ENCODE measurements around the gene LEF1.
A peak's percentile ranks its signal among the peaks of the same experiment; 100 is the strongest.

The LEF1 gene

GRCh38 chr4:108174856-108175255, 6.1 kb upstream of the LEF1 start:
- Histone ChIP-seq H4K8ac (ENCODE audit: low read depth, low read length) (no peak overlapping the region), H3K18ac (ENCODE audit: low read length) (no peak overlapping the region), H2BK5ac (ENCODE audit: low read length) (no peak overlapping the region), H2AK5ac (ENCODE audit: low read length) (no peak overlapping the region), H2BK15ac (replicated peaks; ENCODE audit: low read depth) (no peak overlapping the region), H3K36me3 (ENCODE audit: control insufficient read depth, insufficient read depth, low read length) (no peaks in the 10 kb centered on the region), H3K4ac (ENCODE audit: low read depth, low read length) (no peak overlapping the region), H3K4me3 (ENCODE audit: low read length) (no peak overlapping the region), H3K9ac (ENCODE audit: low read length) (no peak overlapping the region), H3K4me2 (ENCODE audit: low read length) (no peak overlapping the region), H3K4me1 (ENCODE audit: control insufficient read depth, low read depth, low read length) (peaks cover 4% of the 10 kb centered on the region), H3K79me1 (ENCODE audit: low read length) (no peaks in the 10 kb centered on the region), H2BK120ac (ENCODE audit: low read depth, low read length) (no peak overlapping the region), H3K27ac (ENCODE audit: low read depth, low read length) (no peak overlapping the region), H3K79me2 (ENCODE audit: control insufficient read depth, insufficient read depth, low read length) (no peaks in the 10 kb centered on the region), H4K5ac (ENCODE audit: low read length) (no peak overlapping the region), H3K23ac (ENCODE audit: low read length) (no peak overlapping the region), H3K27me3 (ENCODE audit: insufficient read depth, low read length, poor library complexity) (no peaks in the 10 kb centered on the region), H3K56ac (ENCODE audit: low read length) (no peak overlapping the region)
- DNase-seq: no peak

GRCh38 chr4:108173599-108174057, 4.9 kb upstream of the LEF1 start:
- Histone ChIP-seq H3K4me1 (ENCODE audit: control insufficient read depth, low read depth, low read length) (peaks cover 4% of the 10 kb centered on the region), H2BK5ac (ENCODE audit: low read length) (no peak overlapping the region), H3K9ac (ENCODE audit: low read length) (peak overlapping the region; percentile 77), H3K4me2 (ENCODE audit: low read length) (no peak overlapping the region), H2BK15ac (replicated peaks; ENCODE audit: low read depth) (no peak overlapping the region), H3K4me3 (ENCODE audit: low read length) (no peak overlapping the region), H2BK120ac (ENCODE audit: low read depth, low read length) (no peak overlapping the region), H4K5ac (ENCODE audit: low read length) (no peak overlapping the region), H3K4ac (ENCODE audit: low read depth, low read length) (no peak overlapping the region), H3K79me2 (ENCODE audit: control insufficient read depth, insufficient read depth, low read length) (no peaks in the 10 kb centered on the region), H3K36me3 (ENCODE audit: control insufficient read depth, insufficient read depth, low read length) (no peaks in the 10 kb centered on the region), H3K27me3 (ENCODE audit: insufficient read depth, low read length, poor library complexity) (peaks cover 2% of the 10 kb centered on the region), H3K79me1 (ENCODE audit: low read length) (no peaks in the 10 kb centered on the region), H3K23ac (ENCODE audit: low read length) (no peak overlapping the region), H3K18ac (ENCODE audit: low read length) (peak overlapping the region; percentile 23), H4K8ac (ENCODE audit: low read depth, low read length) (no peak overlapping the region), H3K56ac (ENCODE audit: low read length) (no peak overlapping the region), H3K27ac (ENCODE audit: low read depth, low read length) (no peak overlapping the region), H2AK5ac (ENCODE audit: low read length) (no peak overlapping the region)
- no CpG with 5 or more reads among the region's 11 CpGs for WGBS (ENCODE audit: extremely low coverage, insufficient coverage, low lambda C conversion rate)
- no peak for DNase-seq

- peak overlapping the region; percentile 44 for H3K4me3 ChIP-seq (ENCODE audit: low read length)
These were observed 4.2 kb upstream of the LEF1 start for GRCh38 chr4:108172753-108173598.

GRCh38 chr4:108172231-108172752, 3.6 kb upstream of the LEF1 start:
- H3K79me1 ChIP-seq (ENCODE audit: low read length): no peaks in the 10 kb centered on the region
- peak overlapping the region; percentile 90 for H3K23ac ChIP-seq (ENCODE audit: low read length)
- peaks cover 2% of the 10 kb centered on the region for H3K27me3 ChIP-seq (ENCODE audit: insufficient read depth, low read length, poor library complexity)
- H2BK120ac ChIP-seq (ENCODE audit: low read depth, low read length): no peak overlapping the region
- H3K56ac ChIP-seq (ENCODE audit: low read length): peak overlapping the region; percentile 91
- H3K4me1 ChIP-seq (ENCODE audit: control insufficient read depth, low read depth, low read length): peaks cover 4% of the 10 kb centered on the region
- H3K18ac ChIP-seq (ENCODE audit: low read length): peak overlapping the region; percentile 62
- H4K8ac ChIP-seq (ENCODE audit: low read depth, low read length): no peak overlapping the region
- H2AK5ac ChIP-seq (ENCODE audit: low read length): no peak overlapping the region
- H3K4ac ChIP-seq (ENCODE audit: low read depth, low read length): no peak overlapping the region
- peak overlapping the region; percentile 9 for H3K27ac ChIP-seq (ENCODE audit: low read depth, low read length)
- no peaks in the 10 kb centered on the region for H3K79me2 ChIP-seq (ENCODE audit: control insufficient read depth, insufficient read depth, low read length)
- no peak overlapping the region for H2BK5ac ChIP-seq (ENCODE audit: low read length)
- DNase-seq: no peak
- peak overlapping the region; percentile 77 for H3K9ac ChIP-seq (ENCODE audit: low read length)
- WGBS (ENCODE audit: extremely low coverage, insufficient coverage, low lambda C conversion rate): no CpG with 5 or more reads among the region's 43 CpGs
- H3K4me2 ChIP-seq (ENCODE audit: low read length): peak overlapping the region; percentile 93
- H3K4me3 ChIP-seq (ENCODE audit: low read length): peak overlapping the region; percentile 44
- no peaks in the 10 kb centered on the region for H3K36me3 ChIP-seq (ENCODE audit: control insufficient read depth, insufficient read depth, low read length)
- no peak overlapping the region for H4K5ac ChIP-seq (ENCODE audit: low read length)
- no peak overlapping the region for H2BK15ac ChIP-seq (replicated peaks; ENCODE audit: low read depth)

More at GRCh38 chr4:108172753-108173598, 4.2 kb upstream of the LEF1 start:
- H3K23ac ChIP-seq (ENCODE audit: low read length): no peak overlapping the region
- H3K36me3 ChIP-seq (ENCODE audit: control insufficient read depth, insufficient read depth, low read length): no peaks in the 10 kb centered on the region
- WGBS (ENCODE audit: extremely low coverage, insufficient coverage, low lambda C conversion rate): no CpG with 5 or more reads among the region's 77 CpGs
- H3K4ac ChIP-seq (ENCODE audit: low read depth, low read length): no peak overlapping the region
- no peaks in the 10 kb centered on the region for H3K79me2 ChIP-seq (ENCODE audit: control insufficient read depth, insufficient read depth, low read length)
- no peak overlapping the region for H2AK5ac ChIP-seq (ENCODE audit: low read length)
- H4K5ac ChIP-seq (ENCODE audit: low read length): no peak overlapping the region
- peak overlapping the region; percentile 9 for H3K27ac ChIP-seq (ENCODE audit: low read depth, low read length)
- peak overlapping the region; percentile 77 for H3K9ac ChIP-seq (ENCODE audit: low read length)
- peak overlapping the region; percentile 62 for H3K18ac ChIP-seq (ENCODE audit: low read length)
- peaks cover 2% of the 10 kb centered on the region for H3K27me3 ChIP-seq (ENCODE audit: insufficient read depth, low read length, poor library complexity)
- no peak overlapping the region for H2BK15ac ChIP-seq (replicated peaks; ENCODE audit: low read depth)
- peak; percentile 75 for DNase-seq
- H3K56ac ChIP-seq (ENCODE audit: low read length): peak overlapping the region; percentile 91
- H3K79me1 ChIP-seq (ENCODE audit: low read length): no peaks in the 10 kb centered on the region
- H4K8ac ChIP-seq (ENCODE audit: low read depth, low read length): no peak overlapping the region
- peak overlapping the region; percentile 93 for H3K4me2 ChIP-seq (ENCODE audit: low read length)
- no peak overlapping the region for H2BK120ac ChIP-seq (ENCODE audit: low read depth, low read length)
- H3K4me1 ChIP-seq (ENCODE audit: control insufficient read depth, low read depth, low read length): peaks cover 4% of the 10 kb centered on the region
- H2BK5ac ChIP-seq (ENCODE audit: low read length): no peak overlapping the region

GRCh38 chr4:108171339-108172230, 2.9 kb upstream of the LEF1 start:
- Histone ChIP-seq H3K36me3 (ENCODE audit: control insufficient read depth, insufficient read depth, low read length) (no peaks in the 10 kb centered on the region), H4K8ac (ENCODE audit: low read depth, low read length) (no peak overlapping the region), H2BK5ac (ENCODE audit: low read length) (no peak overlapping the region), H4K5ac (ENCODE audit: low read length) (no peak overlapping the region), H3K4me1 (ENCODE audit: control insufficient read depth, low read depth, low read length) (peaks cover 4% of the 10 kb centered on the region), H3K27ac (ENCODE audit: low read depth, low read length) (no peak overlapping the region), H3K79me1 (ENCODE audit: low read length) (no peaks in the 10 kb centered on the region), H3K18ac (ENCODE audit: low read length) (peak overlapping the region; percentile 22), H2AK5ac (ENCODE audit: low read length) (no peak overlapping the region), H3K79me2 (ENCODE audit: control insufficient read depth, insufficient read depth, low read length) (peaks cover 2% of the 10 kb centered on the region), H3K27me3 (ENCODE audit: insufficient read depth, low read length, poor library complexity) (peaks cover 2% of the 10 kb centered on the region), H3K56ac (ENCODE audit: low read length) (peak overlapping the region; percentile 91), H2BK15ac (replicated peaks; ENCODE audit: low read depth) (no peak overlapping the region), H3K9ac (ENCODE audit: low read length) (peak overlapping the region; percentile 77), H3K23ac (ENCODE audit: low read length) (peak overlapping the region; percentile 90), H2BK120ac (ENCODE audit: low read depth, low read length) (no peak overlapping the region), H3K4me3 (ENCODE audit: low read length) (no peak overlapping the region), H3K4ac (ENCODE audit: low read depth, low read length) (no peak overlapping the region), H3K4me2 (ENCODE audit: low read length) (peak overlapping the region; percentile 93)
- no CpG with 5 or more reads among the region's 52 CpGs for WGBS (ENCODE audit: extremely low coverage, insufficient coverage, low lambda C conversion rate)
- DNase-seq: peak; percentile 57

All from mesendoderm (in vitro differentiated cells).